HT1080 (cell line): ENCODE measurements around the gene NPAS3. TPM values are rescaled to one million over a fixed set of nuclear protein-coding genes. Genes with fewer than 3 reads are reported as not detected.

ENCODE experiments used
- DNase-seq: peaks from one replicate; pipeline ENCODE4 v3.0.0-alpha.2; 2015; ENCODE audit warnings: low read depth
- total RNA-seq: library from RNA; depleted of rRNA; stranded (reverse); fragments of >200 nt; shearing (Covaris generic); gene quantifications from 2 replicates; pipeline ENCODE4 v1.2.3, GENCODE V29; 2014

The NPAS3 gene
- total RNA-seq, 1 experiment from 2014 or later = 0.18 TPM

DNA sequence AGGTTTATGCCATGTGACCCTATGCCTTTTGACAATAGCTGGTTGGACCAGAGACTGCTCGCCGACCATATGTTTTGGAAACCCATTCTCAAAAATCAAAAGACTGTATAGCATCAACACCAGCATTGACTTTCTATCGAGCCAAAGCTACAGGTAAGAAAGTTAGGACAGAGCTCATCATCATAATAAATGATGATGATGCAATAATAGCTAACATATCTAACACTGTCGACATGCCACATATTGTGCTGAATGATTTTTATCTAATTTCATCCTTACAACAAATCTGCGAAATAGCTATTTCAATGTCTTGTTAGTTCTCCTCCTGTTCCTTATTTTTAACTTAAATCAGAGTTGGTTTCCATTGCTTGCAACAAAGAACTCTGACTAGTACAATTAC is 909.3 kb downstream of the NPAS3 start:
- DNase-seq = no peak

DNA sequence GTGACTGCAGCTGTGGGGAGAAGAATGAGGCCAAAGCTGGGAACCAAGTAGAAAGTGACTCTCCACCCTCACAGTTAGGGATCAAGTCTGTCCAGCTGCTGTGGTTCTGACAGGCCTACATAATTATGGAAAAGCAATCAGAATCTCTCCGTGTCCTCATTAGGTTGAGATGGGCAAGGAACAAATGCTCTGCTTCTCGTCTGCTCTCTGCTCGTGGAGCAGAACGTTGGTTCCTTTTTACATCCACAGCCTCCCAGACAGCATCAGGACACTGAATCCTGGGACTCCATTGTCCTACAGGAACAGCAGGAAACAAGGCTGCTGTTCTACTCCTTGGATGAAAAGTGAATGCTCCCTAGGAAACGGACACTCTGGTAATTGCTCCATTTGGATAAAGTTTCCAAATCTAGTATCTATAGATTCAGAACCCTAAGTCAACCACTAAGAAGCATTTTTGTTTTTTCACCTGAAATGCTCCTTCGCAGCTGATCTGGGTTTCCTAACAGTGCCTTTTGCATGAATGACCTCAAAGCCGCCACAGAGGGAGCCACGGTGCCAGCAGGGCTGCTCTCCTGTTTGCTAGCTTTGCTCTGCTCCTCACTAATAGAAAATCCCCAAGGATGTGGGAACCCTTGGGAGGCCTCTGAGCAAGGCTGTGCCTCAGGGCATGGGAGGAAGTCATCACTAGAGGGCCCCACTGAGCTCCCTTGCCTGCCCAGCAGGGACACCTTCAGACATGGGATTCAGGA is 910.2 kb downstream of the NPAS3 start:
- peak; percentile 64 for DNase-seq

DNA sequence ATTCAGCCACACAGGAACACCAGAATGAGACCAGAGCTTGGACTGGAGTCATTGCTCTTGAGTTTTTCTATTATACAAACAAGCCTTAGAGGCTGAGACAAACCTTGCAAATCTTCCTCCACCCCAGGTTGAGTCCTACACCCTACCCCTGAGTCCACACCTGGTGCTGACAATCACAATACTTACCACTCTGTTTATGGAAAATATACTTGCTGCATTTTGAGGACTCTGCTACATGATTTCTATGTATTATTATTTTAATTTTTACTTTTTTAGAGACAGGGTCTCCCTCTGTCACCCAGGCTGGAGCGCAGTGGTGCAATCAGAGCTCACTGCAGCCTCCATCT is 910.7 kb downstream of the NPAS3 start:
- DNase-seq = no peak

DNA sequence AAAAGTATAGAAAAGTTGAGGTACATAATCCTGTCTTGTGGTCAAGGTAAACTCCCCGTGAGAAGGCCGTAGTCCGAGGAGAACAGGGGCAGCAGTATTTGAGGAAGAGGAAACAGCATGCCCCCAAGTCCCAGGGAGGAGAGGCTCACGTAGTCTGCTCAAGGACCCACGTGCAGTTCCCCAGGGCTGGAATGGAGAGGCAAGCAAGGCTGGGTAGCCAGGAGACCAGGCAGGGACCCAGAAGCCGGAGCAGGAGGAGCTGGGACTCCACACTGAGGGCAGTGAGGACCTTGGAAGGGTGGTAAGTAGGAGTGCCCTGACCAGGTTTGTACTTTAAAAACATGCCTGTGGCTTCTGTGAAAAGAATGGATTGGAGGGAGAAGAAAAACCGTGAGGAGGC is 912.1 kb downstream of the NPAS3 start:
- DNase-seq = no peak

DNA sequence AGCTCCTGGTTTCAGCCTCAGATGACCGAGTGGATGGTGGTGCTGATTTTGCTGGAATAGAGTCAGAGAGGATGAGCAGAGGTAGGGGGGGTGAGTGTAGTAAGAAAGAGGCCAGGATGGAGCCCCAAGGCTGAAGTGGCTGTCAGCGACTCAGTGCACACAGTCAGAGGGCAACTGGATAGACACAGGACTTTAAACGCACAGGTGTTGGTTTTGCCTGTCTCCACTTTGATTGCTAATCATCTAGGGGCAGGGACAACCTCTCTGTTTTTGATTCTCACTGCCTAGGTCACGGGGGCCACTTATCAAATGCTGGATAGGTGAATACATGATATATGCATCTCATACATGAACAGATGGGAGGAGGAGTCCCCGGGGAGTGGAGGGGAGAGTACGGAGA is 912.7 kb downstream of the NPAS3 start:
- DNase-seq = no peak

DNA sequence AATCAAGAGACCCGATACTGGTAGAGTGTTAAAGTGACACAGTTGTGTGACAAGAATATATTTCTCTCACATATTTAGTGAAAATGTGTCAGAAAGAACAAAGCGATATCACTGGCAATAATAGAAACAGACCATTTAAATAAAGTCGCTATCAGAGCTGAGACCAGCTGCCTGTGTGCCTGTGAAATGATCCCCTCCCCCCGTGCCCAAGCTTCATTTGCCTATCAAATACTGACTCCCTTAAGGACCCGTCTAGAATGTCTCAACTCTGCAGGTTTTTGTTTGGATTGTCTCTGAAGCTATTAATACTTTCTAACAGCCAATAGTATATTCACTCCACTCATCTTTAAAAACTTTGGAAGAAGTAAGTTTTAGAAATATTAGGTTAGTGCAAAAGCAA is 913.3 kb downstream of the NPAS3 start:
- DNase-seq = no peak
